Lower lobe of right lung (tissue), 2 donors: Measurements from ENCODE around the gene MGMT. TPM values are rescaled to one million over a fixed set of nuclear protein-coding genes. Genes with fewer than 3 reads are reported as not detected.

Source experiments
- ATAC-seq, 2 donors: fragments of 200-7000 bp; cut with Tn5 transposase; one replicate each; pipeline ENCODE4 v1.9.1; 2020 to 2022; ENCODE audit warnings: mild to moderate bottlenecking in 2 of 2, moderate library complexity in 2 of 2
- DNase-seq: peaks from one replicate; pipeline ENCODE4 v3.0.0-alpha.2; 2020
- H3K27ac ChIP-seq: fragments of 200-600 bp; one replicate; pipeline ENCODE4 v1.8.0; 2022
- H3K27me3 ChIP-seq: fragments of 200-600 bp; one replicate; pipeline ENCODE4 v1.8.0; 2022; ENCODE audit warnings: low read depth
- H3K36me3 ChIP-seq: fragments of 200-600 bp; one replicate; pipeline ENCODE4 v1.8.0; 2022; ENCODE audit warnings: mild to moderate bottlenecking
- H3K4me1 ChIP-seq: fragments of 200-600 bp; one replicate; pipeline ENCODE4 v1.8.0; 2022
- H3K4me3 ChIP-seq: fragments of 200-600 bp; one replicate; pipeline ENCODE4 v1.8.0; 2022; ENCODE audit warnings: mild to moderate bottlenecking
- H3K9me3 ChIP-seq: fragments of 200-600 bp; one replicate; pipeline ENCODE4 v1.8.0; 2022
- CTCF ChIP-seq: fragments of 200-600 bp; IDR thresholded peaks from one replicate; pipeline ENCODE4 v1.8.0; 2022; ENCODE audit warnings: antibody characterized with exemption, mild to moderate bottlenecking
- intact Hi-C: fragments of 100-400 bp; cut with DNase I; formaldehyde crosslinking; loops from one replicate; pipeline ENCODE4 v1.11.0; 2022
- total RNA-seq: library from RNA; stranded (reverse); fragmentation: NEBNext Ultra II Directional; extraction: Animal tissue kit (Norgen Biotek cat#: 25700); gene quantifications from one replicate; pipeline ENCODE4 v1.2.1, GENCODE V29; 2021
- donor health status: DM: no; HTN: yes; CAD: no; lungs with severe emphysema.

Gene MGMT
- total RNA-seq, 1 donor from 2014 or later = 19.9 TPM

DNA sequence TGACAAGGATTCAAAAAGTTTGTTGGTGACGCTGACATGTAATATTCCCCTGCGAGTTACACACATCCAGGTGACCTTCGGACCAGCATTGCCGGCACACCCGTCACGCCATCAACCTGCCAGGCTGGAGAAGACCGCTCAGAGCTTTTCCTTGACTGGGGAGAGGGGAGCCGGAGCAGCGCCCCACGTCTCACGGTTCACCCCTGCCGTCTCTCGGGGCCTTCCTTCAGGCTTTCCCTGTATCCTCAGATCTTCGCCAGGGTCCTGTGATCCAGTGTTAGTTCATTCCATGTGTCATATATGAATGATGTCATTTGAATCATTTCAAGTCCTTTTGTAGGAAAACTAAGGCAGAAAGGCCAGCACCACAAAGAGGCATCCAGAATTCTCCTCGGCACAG lies 127.8 kb downstream of the MGMT start:
- H3K27ac ChIP-seq = no peak overlapping the region
- TF ChIP-seq CTCF = no peak
- H3K4me1 ChIP-seq = no peaks in the 10 kb centered on the region
- H3K27me3 ChIP-seq = no peaks in the 10 kb centered on the region
- H3K9me3 ChIP-seq = no peaks in the 10 kb centered on the region
- intact Hi-C loops = no loop called here
- ATAC-seq (no peak), DNase-seq (no peak)
- no peaks in the 10 kb centered on the region for H3K36me3 ChIP-seq
- no peak overlapping the region for H3K4me3 ChIP-seq

- Histone ChIP-seq H3K4me1 (no peaks in the 10 kb centered on the region), H3K9me3 (no peaks in the 10 kb centered on the region), H3K27ac (no peak overlapping the region), H3K36me3 (no peaks in the 10 kb centered on the region), H3K27me3 (no peaks in the 10 kb centered on the region), H3K4me3 (no peak overlapping the region)
- TF ChIP-seq CTCF = no peak
- DNase-seq (no peak), ATAC-seq (no peak)
- intact Hi-C loops = no loop called here
These were observed 131.4 kb downstream of the MGMT start for GRCh38 chr10:129598413-129598812.

DNA sequence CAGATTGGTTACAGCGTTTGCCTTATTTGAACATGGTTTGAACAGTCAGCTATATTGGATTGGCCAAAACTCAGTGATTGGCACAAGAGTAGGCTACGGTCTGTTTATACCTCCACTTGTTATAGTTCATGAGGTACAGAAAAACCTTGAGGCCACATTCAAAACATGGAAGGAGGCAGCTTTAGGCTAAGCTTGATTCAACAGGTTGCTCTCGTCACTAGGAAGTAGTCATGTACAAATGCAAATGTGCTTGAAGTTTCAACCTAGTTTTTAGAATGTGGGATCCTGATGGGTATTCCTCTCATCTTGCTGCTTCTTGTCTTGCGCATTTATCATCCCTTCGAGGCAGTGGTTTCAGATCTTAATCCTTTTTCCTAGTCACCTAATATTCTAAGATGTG lies 132.1 kb downstream of the MGMT start:
- no peaks in the 10 kb centered on the region for H3K36me3 ChIP-seq
- ATAC-seq (no peak), DNase-seq (no peak)
- TF ChIP-seq CTCF = no peak
- H3K4me3 ChIP-seq = no peak overlapping the region
- no peak overlapping the region for H3K27ac ChIP-seq
- no peaks in the 10 kb centered on the region for H3K27me3 ChIP-seq
- H3K4me1 ChIP-seq = no peaks in the 10 kb centered on the region
- intact Hi-C loops = no loop called here
- H3K9me3 ChIP-seq = no peaks in the 10 kb centered on the region

DNA sequence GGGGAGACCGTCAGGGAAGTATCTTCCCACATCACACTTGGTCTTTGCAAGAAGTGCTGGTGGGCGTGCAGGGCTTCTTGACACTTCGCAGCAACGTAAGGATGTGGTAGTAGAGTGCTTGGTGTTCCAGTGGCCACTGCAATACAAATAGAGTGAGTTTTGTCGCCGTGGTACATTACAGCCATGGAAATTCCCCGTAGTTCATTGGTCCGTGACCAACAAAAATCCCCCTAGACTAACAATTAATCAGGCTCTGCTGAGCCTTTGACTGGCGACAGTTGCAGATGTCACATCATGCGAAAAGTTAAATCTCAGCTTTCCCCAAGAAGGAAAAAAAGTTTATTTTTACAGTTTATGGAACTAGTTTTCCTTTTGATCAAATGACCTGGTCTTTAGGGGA lies 134.7 kb downstream of the MGMT start:
- H3K4me3 ChIP-seq = no peak overlapping the region
- no peak for ATAC-seq
- TF ChIP-seq CTCF = no peak
- H3K36me3 ChIP-seq = no peaks in the 10 kb centered on the region
- H3K27me3 ChIP-seq = no peaks in the 10 kb centered on the region
- no peak overlapping the region for H3K27ac ChIP-seq
- H3K4me1 ChIP-seq = no peaks in the 10 kb centered on the region
- no peak for DNase-seq
- intact Hi-C loops = no loop called here
- no peaks in the 10 kb centered on the region for H3K9me3 ChIP-seq

- Histone ChIP-seq H3K9me3 (no peaks in the 10 kb centered on the region), H3K27ac (no peak overlapping the region), H3K27me3 (no peaks in the 10 kb centered on the region), H3K4me1 (no peaks in the 10 kb centered on the region), H3K4me3 (no peak overlapping the region), H3K36me3 (no peaks in the 10 kb centered on the region)
- intact Hi-C loops = no loop called here
- no peak for DNase-seq
- TF ChIP-seq CTCF = no peak
- no peak for ATAC-seq
These were observed 136.0 kb downstream of the MGMT start for GRCh38 chr10:129602938-129603535.
